ENCODE data around the gene ACSL5.
"Not testable (repeated sequence)": the region's sequence is repeated elsewhere in the genome, so short reads cannot be mapped to it uniquely, and the experiment has no call there.

Gene ACSL5

GRCh38 chr10:112362833-112363232, 11.1 kb upstream of the ACSL5 start:
- Mint-ChIP-seq H3K27me3 (ENCODE audit: low read depth) (peaks cover 5% of the 10 kb centered on the region), H3K4me3 (no peak overlapping the region), H3K36me3 (ENCODE audit: low read depth) (no peaks in the 10 kb centered on the region), H3K9me3 (no peaks in the 10 kb centered on the region), H3K4me1 (ENCODE audit: low read depth) (no peaks in the 10 kb centered on the region), H3K27ac (no peak overlapping the region)

- Mint-ChIP-seq H3K9me3 (no peaks in the 10 kb centered on the region), H3K36me3 (ENCODE audit: low read depth) (no peaks in the 10 kb centered on the region), H3K27ac (no peak overlapping the region), H3K4me1 (ENCODE audit: low read depth) (no peaks in the 10 kb centered on the region), H3K4me3 (no peak overlapping the region), H3K27me3 (ENCODE audit: low read depth) (no peaks in the 10 kb centered on the region)
Measured at GRCh38 chr10:112363696-112364688, 9.9 kb upstream of the ACSL5 start.

- Mint-ChIP-seq H3K36me3 (ENCODE audit: low read depth) (no peaks in the 10 kb centered on the region), H3K9me3 (no peaks in the 10 kb centered on the region), H3K4me3 (no peak overlapping the region), H3K4me1 (ENCODE audit: low read depth) (peaks cover 2% of the 10 kb centered on the region), H3K27me3 (ENCODE audit: low read depth) (no peaks in the 10 kb centered on the region), H3K27ac (no peak overlapping the region)
Measured at GRCh38 chr10:112365014-112365432, 8.9 kb upstream of the ACSL5 start.

- Mint-ChIP-seq H3K27ac (no peak overlapping the region), H3K4me1 (ENCODE audit: low read depth) (peaks cover 2% of the 10 kb centered on the region), H3K9me3 (no peaks in the 10 kb centered on the region), H3K4me3 (no peak overlapping the region), H3K36me3 (ENCODE audit: low read depth) (no peaks in the 10 kb centered on the region), H3K27me3 (ENCODE audit: low read depth) (no peaks in the 10 kb centered on the region)
Measured at GRCh38 chr10:112365451-112365850, 8.5 kb upstream of the ACSL5 start.

GRCh38 chr10:112366992-112367391, 6.9 kb upstream of the ACSL5 start:
- Mint-ChIP-seq H3K36me3 (ENCODE audit: low read depth) (no peaks in the 10 kb centered on the region), H3K27ac (no peak overlapping the region), H3K9me3 (peaks cover 4% of the 10 kb centered on the region), H3K27me3 (ENCODE audit: low read depth) (no peaks in the 10 kb centered on the region), H3K4me1 (ENCODE audit: low read depth) (peaks cover 2% of the 10 kb centered on the region), H3K4me3 (no peak overlapping the region)

- no peak overlapping the region for H3K4me3 Mint-ChIP-seq
- no peak overlapping the region for H3K27ac Mint-ChIP-seq
- H3K27me3 Mint-ChIP-seq (ENCODE audit: low read depth) = no peaks in the 10 kb centered on the region
- peaks cover 4% of the 10 kb centered on the region for H3K9me3 Mint-ChIP-seq
- H3K36me3 Mint-ChIP-seq (ENCODE audit: low read depth) = no peaks in the 10 kb centered on the region
- H3K4me1 Mint-ChIP-seq (ENCODE audit: low read depth) = peaks cover 2% of the 10 kb centered on the region
Measured at GRCh38 chr10:112367516-112367915, 6.4 kb upstream of the ACSL5 start.

- H3K4me1 Mint-ChIP-seq (ENCODE audit: low read depth) = peaks cover 7% of the 10 kb centered on the region
- H3K27me3 Mint-ChIP-seq (ENCODE audit: low read depth) = no peaks in the 10 kb centered on the region
- peaks cover 4% of the 10 kb centered on the region for H3K9me3 Mint-ChIP-seq
- H3K4me3 Mint-ChIP-seq = no peak overlapping the region
- no peak overlapping the region for H3K27ac Mint-ChIP-seq
- no peaks in the 10 kb centered on the region for H3K36me3 Mint-ChIP-seq (ENCODE audit: low read depth)
Measured at GRCh38 chr10:112369495-112370423, 4.2 kb upstream of the ACSL5 start.

GRCh38 chr10:112370424-112370819, 3.5 kb upstream of the ACSL5 start:
- peaks cover 14% of the 10 kb centered on the region for H3K4me1 Mint-ChIP-seq (ENCODE audit: low read depth)
- H3K27me3 Mint-ChIP-seq (ENCODE audit: low read depth) = no peaks in the 10 kb centered on the region
- H3K27ac Mint-ChIP-seq = no peak overlapping the region
- H3K4me3 Mint-ChIP-seq = no peak overlapping the region
- H3K9me3 Mint-ChIP-seq = peaks cover 4% of the 10 kb centered on the region
- H3K36me3 Mint-ChIP-seq (ENCODE audit: low read depth) = no peaks in the 10 kb centered on the region

GRCh38 chr10:112371326-112371725, 2.6 kb upstream of the ACSL5 start:
- H3K36me3 Mint-ChIP-seq (ENCODE audit: low read depth); H3K27ac Mint-ChIP-seq; H3K9me3 Mint-ChIP-seq; H3K27me3 Mint-ChIP-seq (ENCODE audit: low read depth); H3K4me3 Mint-ChIP-seq: not testable (repeated sequence)
- H3K4me1 Mint-ChIP-seq (ENCODE audit: low read depth) = peaks cover 19% of the 10 kb centered on the region

GRCh38 chr10:112372182-112372810, 1.6 kb upstream of the ACSL5 start:
- not testable (repeated sequence) for H3K27ac Mint-ChIP-seq; H3K9me3 Mint-ChIP-seq; H3K4me3 Mint-ChIP-seq; H3K27me3 Mint-ChIP-seq (ENCODE audit: low read depth); H3K36me3 Mint-ChIP-seq (ENCODE audit: low read depth)
- peaks cover 25% of the 10 kb centered on the region for H3K4me1 Mint-ChIP-seq (ENCODE audit: low read depth)

GRCh38 chr10:112374724-112375541, 1.0 kb downstream of the ACSL5 start:
- peaks cover 4% of the 10 kb centered on the region for H3K9me3 Mint-ChIP-seq
- peaks cover 39% of the 10 kb centered on the region for H3K4me1 Mint-ChIP-seq (ENCODE audit: low read depth)
- peak overlapping the region; percentile 100 for H3K27ac Mint-ChIP-seq
- H3K36me3 Mint-ChIP-seq (ENCODE audit: low read depth) = peaks cover 16% of the 10 kb centered on the region
- no peaks in the 10 kb centered on the region for H3K27me3 Mint-ChIP-seq (ENCODE audit: low read depth)
- peak overlapping the region; percentile 100 for H3K4me3 Mint-ChIP-seq

- Mint-ChIP-seq H3K4me3 (peak overlapping the region; percentile 100), H3K4me1 (ENCODE audit: low read depth) (peaks cover 43% of the 10 kb centered on the region), H3K27me3 (ENCODE audit: low read depth) (no peaks in the 10 kb centered on the region), H3K36me3 (ENCODE audit: low read depth) (peaks cover 21% of the 10 kb centered on the region), H3K9me3 (peaks cover 4% of the 10 kb centered on the region), H3K27ac (peak overlapping the region; percentile 100)
Measured at GRCh38 chr10:112375721-112376395, 1.9 kb downstream of the ACSL5 start.

GRCh38 chr10:112376396-112376790, 2.5 kb downstream of the ACSL5 start:
- H3K27ac Mint-ChIP-seq = peak overlapping the region; percentile 100
- H3K4me3 Mint-ChIP-seq = peak overlapping the region; percentile 100
- H3K27me3 Mint-ChIP-seq (ENCODE audit: low read depth) = no peaks in the 10 kb centered on the region
- peaks cover 47% of the 10 kb centered on the region for H3K4me1 Mint-ChIP-seq (ENCODE audit: low read depth)
- H3K9me3 Mint-ChIP-seq = peaks cover under 1% of the 10 kb centered on the region
- peaks cover 25% of the 10 kb centered on the region for H3K36me3 Mint-ChIP-seq (ENCODE audit: low read depth)
